ENCODE data around the gene NODAL.

Gene NODAL

DNA sequence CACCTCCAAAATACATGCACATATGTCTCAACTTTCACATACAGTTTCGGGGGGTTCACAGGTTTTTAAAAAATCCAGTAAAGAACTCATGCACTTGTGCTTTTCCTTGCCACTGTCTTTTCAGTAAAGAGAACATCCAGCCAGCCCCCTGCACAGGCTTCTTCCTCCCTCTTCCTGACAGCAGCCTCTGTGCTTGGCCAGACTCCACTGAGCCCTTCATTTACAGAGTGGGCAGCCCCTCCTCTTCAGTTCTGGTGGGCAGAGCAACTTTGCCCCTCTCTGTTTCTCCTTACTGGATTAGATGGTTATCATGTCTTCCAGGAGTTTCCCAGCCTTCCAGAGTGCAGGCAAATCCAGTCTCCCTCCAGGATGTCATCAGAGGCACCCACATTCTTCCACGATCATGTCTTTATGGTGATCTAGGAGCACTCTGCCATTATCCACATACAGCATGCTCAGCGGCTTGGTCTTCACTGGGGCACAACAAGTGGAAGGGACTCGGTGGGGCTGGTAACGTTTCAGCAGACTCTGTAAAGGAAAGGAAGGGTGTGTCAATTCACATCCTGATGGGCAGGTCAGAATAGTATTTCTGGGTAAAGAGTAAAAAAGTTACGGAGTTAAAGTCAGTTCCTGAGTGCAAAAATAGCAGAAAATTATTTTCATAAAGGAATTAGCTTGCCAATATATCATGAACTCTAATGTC is 8.8 kb downstream of the NODAL start:
- no peak for DNase-seq

DNA sequence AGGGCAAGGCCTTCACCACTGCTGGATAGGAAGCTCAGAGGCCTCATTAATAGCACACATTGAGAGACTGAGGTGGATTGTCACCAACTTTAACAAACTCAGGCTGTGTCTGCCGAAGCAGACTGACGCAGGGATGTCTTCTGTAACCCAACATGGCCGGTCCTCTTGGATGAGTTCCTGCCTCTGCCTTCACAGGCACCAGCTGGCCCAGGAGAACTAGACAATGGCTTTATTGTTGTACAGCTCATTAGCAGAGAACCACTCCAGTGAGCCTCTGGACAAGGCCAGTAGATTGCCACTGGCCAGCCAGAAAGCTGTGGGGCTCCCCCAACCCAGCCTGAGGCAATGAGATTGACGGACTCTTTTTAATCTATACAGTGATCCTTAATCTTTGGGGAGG is 9.4 kb downstream of the NODAL start:
- DNase-seq = no peak

DNA sequence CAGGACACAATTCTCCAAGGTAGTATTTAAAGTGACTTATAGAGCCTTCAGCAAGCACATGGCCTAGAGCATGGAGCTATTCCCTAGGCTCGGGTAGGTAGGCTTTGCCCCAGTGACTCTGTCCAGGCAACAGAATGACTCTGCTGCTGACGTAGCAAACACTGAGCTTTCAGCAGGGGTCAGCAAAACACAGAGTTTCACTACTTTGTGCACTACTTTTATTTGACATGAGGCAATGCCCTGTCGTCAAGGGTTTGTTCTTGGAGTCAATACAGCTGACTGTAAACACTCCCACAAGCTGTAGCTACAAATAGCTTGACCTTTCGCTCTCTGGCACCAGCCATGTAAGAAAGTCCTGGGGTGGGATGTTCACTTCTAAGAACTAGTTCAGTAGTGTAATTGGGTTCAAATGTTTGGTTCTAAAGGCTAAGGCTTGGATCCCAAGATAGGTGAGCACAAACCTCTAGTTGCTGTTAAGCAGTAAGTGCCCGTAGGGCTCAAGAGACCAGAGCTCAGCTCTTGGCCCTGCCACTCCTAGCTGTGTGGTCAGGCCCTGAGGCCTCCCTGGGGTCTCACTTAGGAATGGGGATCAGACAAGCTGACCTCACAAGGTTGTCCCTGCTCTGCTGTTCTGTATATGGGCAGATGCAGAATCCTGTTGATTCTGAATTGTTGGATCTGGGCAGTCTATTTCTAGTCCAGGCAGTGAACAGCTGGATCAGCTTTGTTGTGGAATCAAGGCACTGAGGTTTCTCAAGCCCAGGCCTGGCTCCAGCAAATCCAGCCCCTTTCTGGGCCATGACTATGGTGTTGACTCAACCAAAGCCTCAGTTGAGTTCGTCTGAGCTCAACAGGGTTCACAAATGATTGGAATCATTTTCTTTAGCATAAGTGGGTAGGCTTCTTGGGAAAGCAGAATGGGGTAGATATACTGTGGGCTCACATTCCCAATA is 10.7 kb downstream of the NODAL start:
- DNase-seq = peak; percentile 11

DNA sequence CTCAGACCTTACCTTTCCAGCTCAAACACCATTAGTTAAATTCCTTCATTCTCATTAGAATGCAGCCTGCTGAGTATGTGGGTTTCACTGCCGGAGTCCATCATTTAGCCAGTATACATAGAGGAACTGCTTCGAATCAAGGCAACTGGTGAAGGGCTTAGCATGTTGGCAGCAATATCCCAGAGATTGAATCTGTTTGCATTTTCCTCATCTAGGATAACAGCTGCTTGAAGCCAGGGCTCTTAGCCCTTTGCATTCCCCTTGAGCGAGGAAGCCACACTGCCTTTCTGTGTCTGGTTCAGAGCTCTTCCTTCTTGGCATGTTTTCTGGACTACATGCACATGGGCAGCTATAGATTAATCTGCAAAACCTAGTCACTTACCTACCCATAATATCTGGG is 14.7 kb downstream of the NODAL start:
- DNase-seq = no peak

DNA sequence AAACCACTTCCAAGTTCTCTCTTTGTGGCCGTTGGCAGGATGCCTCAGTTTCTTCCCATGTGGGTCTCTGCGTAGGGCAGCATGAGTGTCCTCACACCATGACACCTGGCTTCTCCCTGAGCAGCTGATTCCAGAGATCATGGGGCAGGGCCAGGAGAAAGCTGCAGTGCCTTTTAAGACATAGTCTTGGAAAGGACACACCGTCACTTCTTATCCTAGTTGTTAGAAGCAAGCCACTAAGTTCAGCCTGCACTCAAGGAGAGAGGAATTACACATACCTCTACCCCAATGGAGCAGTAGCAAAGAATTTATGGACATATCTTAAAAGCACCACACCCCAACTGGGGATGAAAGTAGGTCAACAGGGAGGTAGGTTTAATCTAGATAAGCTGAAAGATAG is 16.4 kb downstream of the NODAL start:
- DNase-seq = no peak

DNA sequence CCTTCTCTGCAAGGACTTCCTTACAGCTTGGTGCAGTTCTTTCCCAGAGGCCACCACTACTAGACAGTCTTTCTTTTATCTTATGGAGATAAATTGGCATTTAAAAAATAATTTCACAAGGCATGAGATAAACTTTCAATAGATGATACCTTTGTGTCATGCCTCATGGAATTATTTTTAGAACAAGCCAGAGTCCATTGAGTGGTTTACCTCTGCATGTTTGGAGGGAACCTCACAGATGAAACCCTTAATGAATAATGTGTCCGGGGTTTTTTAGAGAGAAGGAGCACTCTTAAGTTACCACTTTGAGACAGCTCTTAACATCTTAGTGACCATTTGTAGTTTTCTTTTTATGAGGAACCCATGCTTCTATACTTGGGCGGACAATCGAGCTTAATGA is 17.2 kb downstream of the NODAL start:
- no peak for DNase-seq

DNA sequence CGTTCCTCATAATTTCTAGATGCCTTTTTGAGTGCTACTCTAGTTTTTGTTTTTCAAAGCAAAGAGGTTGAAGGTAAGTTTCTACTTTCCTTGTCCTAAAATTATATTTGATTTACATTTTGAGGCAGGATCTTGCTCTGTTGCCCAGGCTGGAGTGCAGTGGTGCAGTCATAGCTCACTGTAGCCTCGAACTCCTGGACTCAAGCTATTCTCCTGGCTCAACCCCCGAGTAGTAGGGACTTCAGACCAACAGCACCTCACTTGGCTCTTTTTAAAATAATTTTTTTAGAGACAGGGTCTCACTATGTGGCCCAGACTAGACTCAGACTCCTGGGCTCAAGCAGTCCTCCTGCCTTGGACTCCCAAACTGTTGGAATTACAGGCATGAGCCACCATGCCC is 22.8 kb downstream of the NODAL start:
- no peak for DNase-seq

DNA sequence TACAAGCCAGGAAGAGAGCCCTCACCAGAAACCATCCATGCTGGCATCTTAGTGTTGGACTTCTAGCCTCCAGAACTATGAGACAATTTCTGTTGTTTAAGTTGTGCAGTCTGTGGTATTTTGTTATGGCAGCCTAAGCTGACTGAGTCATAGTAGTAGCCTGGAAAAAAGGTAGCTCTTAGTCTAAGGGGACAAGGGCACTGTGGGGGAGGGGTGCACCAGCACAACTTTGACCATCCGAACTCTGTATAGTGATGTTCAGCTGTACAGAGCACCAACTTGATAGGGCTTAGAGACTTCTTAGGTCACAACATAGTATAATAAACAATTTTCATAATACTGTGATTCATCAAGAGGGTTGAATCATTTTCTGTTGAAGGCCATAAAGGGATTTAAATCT is 23.3 kb downstream of the NODAL start:
- DNase-seq = peak; percentile 5

DNA sequence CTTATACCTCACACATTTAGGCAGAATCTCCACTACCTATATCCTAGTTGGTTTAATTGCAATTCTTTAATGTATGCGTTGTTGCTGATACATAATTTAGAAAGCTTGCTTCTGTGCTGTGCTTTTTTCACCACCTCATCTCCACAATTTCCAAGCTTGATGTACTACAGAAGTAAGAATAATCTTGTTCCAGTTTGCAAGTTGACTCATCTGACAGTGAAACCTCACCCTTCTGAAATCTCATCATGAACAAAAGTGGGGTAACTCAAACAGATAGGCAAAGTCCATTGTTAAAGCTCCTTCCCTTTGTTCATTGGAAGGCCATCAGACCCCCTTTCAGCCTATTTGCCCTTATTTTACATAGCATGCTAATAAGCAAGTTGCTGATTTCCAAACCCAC is 23.9 kb downstream of the NODAL start:
- no peak for DNase-seq

DNA sequence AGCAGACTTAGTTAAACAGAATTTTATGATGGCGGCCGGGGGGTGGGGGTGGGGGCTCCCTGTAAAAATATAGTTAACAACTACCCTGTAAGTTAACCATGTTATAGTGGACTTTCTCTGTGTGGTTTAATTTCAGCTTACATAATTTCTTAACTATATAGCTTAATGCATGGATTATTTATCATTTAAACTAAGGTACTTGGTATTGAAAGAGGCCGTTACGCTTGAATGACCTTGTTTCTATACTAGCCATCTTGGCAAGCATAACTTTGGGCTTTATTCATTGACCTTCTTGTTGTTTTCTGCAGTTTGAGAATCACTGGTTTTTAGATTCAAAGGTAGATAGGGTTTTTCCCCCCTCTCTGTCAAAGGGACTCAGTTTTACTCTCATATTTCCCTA is 29.1 kb downstream of the NODAL start:
- DNase-seq = no peak

DNA sequence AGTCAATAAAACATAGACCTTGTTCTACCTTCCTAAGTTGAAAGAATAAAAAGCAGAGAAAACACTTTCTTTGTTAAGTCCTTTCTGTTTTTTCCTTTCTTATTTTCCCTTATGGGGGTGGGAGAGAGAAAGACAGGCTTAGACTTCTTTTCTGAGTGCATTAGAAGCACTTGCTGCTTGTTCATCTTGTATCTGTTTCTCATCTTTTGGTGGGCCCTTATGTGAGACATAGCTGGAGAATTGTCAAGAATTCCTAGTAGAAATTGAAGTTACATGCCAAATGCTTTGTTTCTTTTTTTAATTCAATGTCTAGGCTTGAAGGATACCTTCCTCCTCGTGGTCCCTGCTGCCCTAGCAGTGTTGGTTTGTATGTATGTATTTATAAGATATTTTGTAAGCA is 30.9 kb downstream of the NODAL start:
- DNase-seq = no peak

DNA sequence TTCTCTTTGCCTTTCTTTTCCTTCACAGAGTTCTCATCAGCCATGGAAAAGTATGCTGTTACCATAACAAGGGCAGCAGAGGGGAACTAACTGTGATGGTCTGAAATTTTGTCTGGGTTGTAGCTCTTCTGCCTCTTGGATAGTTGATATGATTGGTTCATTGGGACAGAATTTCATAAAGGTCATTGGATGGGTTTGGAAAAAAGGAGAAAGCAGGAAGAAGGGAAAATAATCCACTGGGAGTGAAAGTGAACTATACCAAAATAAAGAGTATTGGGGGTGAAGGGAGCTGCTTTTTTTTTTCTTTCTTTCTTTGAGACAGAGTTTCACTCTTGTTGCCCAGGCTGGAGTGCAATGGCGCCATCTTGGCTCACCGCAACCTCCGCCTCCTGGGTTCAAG is 31.7 kb downstream of the NODAL start:
- DNase-seq = no peak

DNA sequence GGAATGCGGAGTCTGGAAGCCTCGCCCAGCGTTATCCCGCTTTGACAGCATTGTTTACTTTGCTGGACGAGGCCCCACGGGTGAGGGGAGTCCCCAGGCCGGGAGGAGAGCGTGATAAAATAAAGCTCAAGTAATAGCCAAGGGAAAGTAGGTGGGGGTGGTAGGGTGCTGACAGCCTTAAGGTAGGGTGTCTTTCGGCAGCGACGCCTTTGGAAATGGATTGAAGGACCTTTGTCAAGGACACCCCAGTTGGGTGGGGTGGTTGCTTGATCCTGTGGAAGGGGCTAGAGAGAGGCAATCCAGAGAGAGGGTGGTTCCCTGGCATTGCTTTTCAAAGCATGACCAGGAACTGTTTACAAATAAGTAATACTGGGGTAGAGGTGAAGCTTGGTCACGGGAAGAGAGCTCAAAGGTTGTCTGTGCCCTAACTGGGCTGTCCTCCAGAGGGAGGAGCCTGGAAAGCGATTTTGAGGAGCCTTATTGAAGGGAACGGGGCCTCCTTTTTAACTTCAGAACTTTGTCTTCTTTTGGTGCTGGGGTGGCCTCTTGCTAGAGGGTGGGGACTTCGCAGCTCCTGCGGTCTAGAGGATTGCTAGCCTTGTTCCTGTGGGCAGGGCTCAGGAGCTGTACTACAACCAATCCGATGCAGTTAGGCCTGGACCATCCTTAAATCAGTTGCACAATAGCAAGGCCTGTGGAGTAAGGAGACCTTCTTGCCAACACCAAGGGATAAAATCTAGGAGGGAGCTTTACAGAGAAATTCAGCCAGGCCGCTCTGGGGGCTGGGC is 36.2 kb downstream of the NODAL start:
- no peak for DNase-seq

DNA sequence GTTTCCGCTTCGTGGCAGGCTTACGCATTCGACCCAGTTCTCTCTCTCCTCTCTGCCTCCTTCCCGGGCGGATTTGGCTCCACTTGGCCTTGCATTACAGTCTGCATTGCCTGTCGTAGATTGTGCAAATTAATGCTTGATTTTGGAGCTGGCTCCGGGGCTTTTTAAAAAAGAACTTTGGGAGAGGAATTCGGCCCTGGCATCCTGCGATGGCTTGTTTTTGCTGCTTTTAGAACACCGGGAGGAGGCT is 36.8 kb downstream of the NODAL start:
- no peak for DNase-seq

DNA sequence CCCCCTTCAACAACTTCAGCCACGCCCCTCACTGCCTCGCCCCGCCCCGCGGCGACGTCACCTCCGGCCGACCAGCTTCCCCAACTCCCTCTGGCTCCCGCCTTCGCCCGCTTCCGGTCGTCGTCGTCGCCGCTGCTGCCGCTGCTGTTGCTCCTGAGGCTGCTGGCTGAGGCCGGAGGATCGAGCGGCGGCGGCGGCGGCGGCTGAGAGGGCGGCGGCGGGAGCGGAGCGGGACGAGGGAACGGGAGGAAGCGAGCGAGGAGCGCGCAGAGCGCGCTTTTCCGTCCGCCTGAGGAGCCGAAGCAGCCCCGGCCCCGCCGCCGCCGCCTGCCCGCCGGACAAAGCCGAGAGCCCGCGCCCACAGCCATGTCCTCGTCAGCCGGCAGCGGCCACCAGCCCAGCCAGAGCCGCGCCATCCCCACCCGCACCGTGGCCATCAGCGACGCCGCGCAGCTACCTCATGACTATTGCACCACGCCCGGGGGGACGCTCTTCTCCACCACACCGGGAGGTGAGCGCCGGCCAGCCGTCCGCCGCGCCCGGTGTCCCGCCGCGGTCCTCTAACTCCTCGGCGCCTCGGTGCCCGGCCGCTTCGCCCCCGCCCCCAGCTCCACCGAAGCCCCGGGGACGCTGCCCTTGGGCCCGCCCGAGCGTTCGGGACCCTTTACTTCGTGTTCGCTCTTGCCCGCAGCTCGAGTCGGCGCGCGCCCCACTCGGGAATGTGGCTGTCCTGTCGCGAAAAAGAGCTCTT is 37.3 kb downstream of the NODAL start, which contains the start of gene EIF4EBP2:
EIF4EBP2 (plus strand) TSS at position 110 of the 751 bp plus-strand sequence; CDS start at position 367, 257 bp downstream.
- DNase-seq = peak; percentile 84

DNA sequence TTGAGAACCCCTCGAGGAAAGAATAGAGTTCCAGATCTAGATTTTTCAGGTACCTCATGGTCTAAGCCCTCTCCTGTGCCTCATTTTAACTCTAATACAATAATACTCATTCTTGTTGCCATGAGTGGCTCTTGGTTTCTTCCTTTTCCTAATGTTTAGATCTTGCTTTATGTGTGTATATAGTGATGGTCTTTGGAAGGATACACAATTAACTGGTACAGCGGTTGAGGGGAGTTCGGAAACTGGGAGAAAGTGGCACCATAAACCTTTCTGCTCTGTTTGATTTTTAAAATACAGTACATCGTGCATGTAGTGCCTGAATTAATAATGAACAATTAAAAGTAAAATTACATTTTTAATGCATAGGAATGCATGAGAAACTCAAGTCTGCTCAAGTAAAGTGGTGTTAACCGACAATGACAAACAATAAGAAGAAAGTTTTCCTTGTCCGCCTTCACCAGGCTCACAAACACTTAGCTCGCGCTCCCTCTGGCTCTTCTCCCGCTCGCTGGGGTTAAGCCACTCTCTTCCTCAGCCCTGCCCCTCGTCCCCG is 37.9 kb downstream of the NODAL start:
- DNase-seq = no peak

DNA sequence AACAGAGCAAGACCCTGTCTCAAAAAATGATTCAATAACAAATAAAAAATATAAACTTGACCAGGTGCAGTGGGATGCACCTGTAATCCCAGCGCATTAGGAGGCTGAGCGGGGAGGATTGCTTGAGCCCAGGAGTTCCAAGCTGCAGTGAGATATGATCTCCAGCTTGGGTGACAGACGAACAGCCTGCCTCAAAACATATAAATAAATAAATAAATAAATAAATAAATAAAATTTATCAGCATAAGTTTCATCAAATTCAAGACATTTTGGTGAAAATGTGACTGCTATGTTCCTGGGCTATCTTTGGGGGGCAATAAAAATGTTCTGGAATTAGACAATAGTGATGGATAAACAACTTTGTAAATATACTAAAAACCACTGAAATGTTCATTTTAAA is 42.3 kb downstream of the NODAL start:
- DNase-seq = no peak

DNA sequence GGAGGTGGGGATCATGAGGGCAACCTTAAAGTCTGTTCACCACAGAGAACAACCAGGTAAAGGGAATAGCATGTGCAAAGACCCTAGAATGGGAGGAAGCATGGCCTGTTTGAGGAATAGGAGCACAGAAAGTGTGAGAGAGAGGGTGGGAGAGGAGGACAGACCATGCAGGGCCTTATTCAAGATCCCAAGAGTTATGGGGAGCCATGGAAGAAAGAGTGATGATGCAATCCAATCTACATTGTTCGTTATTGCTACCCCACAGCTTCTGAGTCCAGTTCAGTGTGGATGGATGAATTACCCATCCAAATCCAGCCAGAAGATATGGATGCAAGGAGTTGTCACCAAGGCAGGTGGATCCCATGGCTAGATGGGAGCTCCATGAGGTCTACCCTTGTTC is 45.3 kb downstream of the NODAL start:
- no peak for DNase-seq

DNA sequence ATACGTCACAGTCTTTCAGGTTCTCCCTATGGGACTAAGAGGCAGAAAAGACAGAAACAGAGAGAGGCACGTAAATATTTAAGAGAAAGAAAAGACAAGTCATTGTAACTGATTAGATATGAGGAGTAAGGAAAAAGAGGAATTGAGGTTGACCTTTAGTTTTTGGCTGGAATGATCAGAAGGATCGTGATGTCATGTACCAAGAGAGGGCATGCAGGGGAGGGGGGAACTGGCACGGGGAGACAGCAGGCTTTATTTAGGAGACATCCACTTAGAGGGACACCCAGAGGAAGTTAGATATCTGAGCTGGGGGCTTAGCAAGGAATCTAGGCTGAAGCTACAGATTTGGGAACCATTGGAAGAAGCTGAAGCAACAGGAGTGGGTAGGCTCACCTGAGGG is 49.8 kb downstream of the NODAL start:
- no peak for DNase-seq

All from kidney glomerular epithelial cell (primary cell).